Activated CD8-positive, alpha-beta memory T cell treated with anti-CD3 and anti-CD28 coated beads, Interleukin-2, amount 10 ng/mL, durations not matched to agents 7 days and 5 days (primary cell): ENCODE data around the gene ODAM. TPM values are rescaled to one million over a fixed set of nuclear protein-coding genes. Genes with fewer than 3 reads are reported as not detected.
"Not testable (repeated sequence)": the region's sequence is repeated elsewhere in the genome, so short reads cannot be mapped to it uniquely, and the experiment has no call there.

Experiments
- ATAC-seq: fragments of 150-1000 bp; cut with Tn5 transposase; one replicate; pipeline ENCODE4 v1.10.0; 2021; ENCODE audit warnings: moderate library complexity
- CTCF ChIA-PET: fragments of 350-600 bp; sonication (Branson Sonifier 250); formaldehyde crosslinking; loops from one replicate; lab custom pipeline; 2021; ENCODE audit warnings: antibody characterized with exemption; lab: Charles Lee
- DNase-seq: peaks from one replicate; pipeline ENCODE4 v3.0.0-alpha.2; 2020
- H3K27ac Mint-ChIP-seq: one replicate; pipeline ENCODE4 v1.8.0; 2021; ENCODE audit warnings: mild to moderate bottlenecking, mixed read lengths
- H3K27me3 Mint-ChIP-seq: one replicate; pipeline ENCODE4 v1.8.0; 2021; ENCODE audit warnings: mixed read lengths
- H3K36me3 Mint-ChIP-seq: one replicate; pipeline ENCODE4 v1.8.0; 2021; ENCODE audit warnings: mild to moderate bottlenecking, mixed read lengths
- H3K4me1 Mint-ChIP-seq: one replicate; pipeline ENCODE4 v1.8.0; 2021; ENCODE audit warnings: mixed read lengths
- H3K4me3 Mint-ChIP-seq: one replicate; pipeline ENCODE4 v1.8.0; 2021; ENCODE audit warnings: mild to moderate bottlenecking, moderate library complexity, mixed read lengths
- H3K9me3 Mint-ChIP-seq: one replicate; pipeline ENCODE4 v1.8.0; 2022; ENCODE audit warnings: low read depth, mixed read lengths
- total RNA-seq, 2 experiments: library from RNA; stranded (reverse); gene quantifications; one replicate each; pipeline ENCODE4 v1.2.3, GENCODE V29; 2021

Gene ODAM
- total RNA-seq, 2 experiments from 2014 or later = not detected

- CTCF ChIA-PET, H3K27ac Mint-ChIP-seq, H3K27me3 Mint-ChIP-seq, H3K4me3 Mint-ChIP-seq, H3K4me1 Mint-ChIP-seq, H3K36me3 Mint-ChIP-seq, ATAC-seq, DNase-seq, H3K9me3 Mint-ChIP-seq: not testable (repeated sequence)
Observed at GRCh38 chr4:70242297-70242696, 46.8 kb downstream of the ODAM start, which contains the start of gene CSN3. CSN3 (plus strand) TSS chr4:70242597; CDS start chr4:70244820, 2,223 bp downstream.

GRCh38 chr4:70243091-70243490, 47.6 kb downstream of the ODAM start:
- H3K9me3 Mint-ChIP-seq = no peaks in the 10 kb centered on the region
- CTCF ChIA-PET = no interaction called here
- ATAC-seq (no peak), DNase-seq (no peak)
- H3K27me3 Mint-ChIP-seq = no peaks in the 10 kb centered on the region
- H3K4me1 Mint-ChIP-seq = no peaks in the 10 kb centered on the region
- H3K36me3 Mint-ChIP-seq = no peaks in the 10 kb centered on the region
- no peak overlapping the region for H3K4me3 Mint-ChIP-seq
- H3K27ac Mint-ChIP-seq = no peak overlapping the region

- Mint-ChIP-seq H3K9me3 (no peaks in the 10 kb centered on the region), H3K4me1 (no peaks in the 10 kb centered on the region), H3K27me3 (no peaks in the 10 kb centered on the region), H3K4me3 (no peak overlapping the region), H3K27ac (no peak overlapping the region), H3K36me3 (no peaks in the 10 kb centered on the region)
- CTCF ChIA-PET = no interaction called here
- no peak for ATAC-seq
- DNase-seq = no peak
Observed at GRCh38 chr4:70251250-70251944, 55.9 kb downstream of the ODAM start.

GRCh38 chr4:70251945-70252277, 56.4 kb downstream of the ODAM start:
- CTCF ChIA-PET = no interaction called here
- Mint-ChIP-seq H3K27ac (no peak overlapping the region), H3K36me3 (no peaks in the 10 kb centered on the region), H3K4me3 (no peak overlapping the region), H3K4me1 (no peaks in the 10 kb centered on the region), H3K9me3 (no peaks in the 10 kb centered on the region), H3K27me3 (no peaks in the 10 kb centered on the region)
- ATAC-seq (no peak), DNase-seq (no peak)

Other genes with a start within 250 kb of the ODAM start
- not detected for gene CSN2, start 230.0 kb upstream of the ODAM start, total RNA-seq
- gene STATH, start 199.8 kb upstream of the ODAM start, total RNA-seq = not detected
- not detected for gene HTN3, start 167.3 kb upstream of the ODAM start, total RNA-seq
- not detected for gene HTN1, start 145.3 kb upstream of the ODAM start, total RNA-seq
- gene PRR27, start 41.5 kb upstream of the ODAM start, total RNA-seq = not detected
- not detected for gene FDCSP, start 30.4 kb downstream of the ODAM start, total RNA-seq
- not detected for gene CSN3, start 46.9 kb downstream of the ODAM start, total RNA-seq
- gene CABS1, start 139.3 kb downstream of the ODAM start, total RNA-seq = not detected
- not detected for gene SMR3A, start 165.0 kb downstream of the ODAM start, total RNA-seq
- gene SMR3B, start 187.4 kb downstream of the ODAM start, total RNA-seq = not detected
- gene OPRPN, start 202.2 kb downstream of the ODAM start, total RNA-seq = not detected